GM18498 (cell line): ENCODE measurements around the gene TRAPPC3.

ENCODE experiments used
- ATAC-seq: cut with Tn5 transposase; IDR thresholded peaks from one replicate; pipeline ENCODE4 v1.9.1; 2021; ENCODE audit warnings: mild to moderate bottlenecking, moderate library complexity; ENCODE audit not compliant: unreplicated experiment

TRAPPC3 gene

DNA sequence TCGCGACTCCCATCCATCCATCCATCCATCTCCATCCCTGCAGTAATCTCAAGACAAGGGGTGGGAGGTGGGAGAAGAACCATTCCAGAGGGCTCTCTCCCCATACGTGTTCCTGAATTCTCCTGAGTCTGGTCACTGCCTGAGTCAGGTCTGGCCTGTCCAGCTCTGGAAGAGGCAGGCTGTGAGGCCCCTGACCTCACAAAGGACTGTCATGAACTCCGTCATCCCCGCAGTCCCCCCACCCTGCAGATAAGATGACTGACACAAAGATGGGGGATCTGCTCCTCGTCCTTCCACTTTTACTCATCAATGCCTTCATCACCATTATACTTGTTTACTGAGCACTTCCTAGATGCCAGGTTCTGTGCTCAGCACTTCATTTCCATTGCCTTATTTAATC lies 5.0 kb upstream of the TRAPPC3 start:
- no peak for ATAC-seq

GRCh38 chr1:36153476-36153875 lies 4.2 kb upstream of the TRAPPC3 start:
- ATAC-seq = no peak

DNA sequence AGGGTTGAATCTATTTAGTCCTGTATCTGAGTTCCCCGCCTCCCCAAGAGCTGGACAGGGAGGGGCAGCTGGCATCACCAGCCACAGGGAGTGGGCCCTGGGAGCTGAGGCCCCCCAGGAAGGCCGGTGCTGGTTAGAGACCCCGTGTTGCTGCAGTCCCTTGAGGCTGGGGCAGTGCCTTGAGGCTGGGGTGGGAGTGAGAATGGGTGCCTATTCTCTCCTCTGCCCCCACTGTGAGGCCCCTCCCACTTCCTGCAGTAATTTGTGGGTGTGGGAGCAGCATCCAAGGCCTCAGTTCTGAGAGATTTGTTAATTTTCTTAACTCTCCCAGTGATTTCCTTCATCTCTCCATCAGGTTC lies 2.5 kb upstream of the TRAPPC3 start:
- ATAC-seq = no peak

DNA sequence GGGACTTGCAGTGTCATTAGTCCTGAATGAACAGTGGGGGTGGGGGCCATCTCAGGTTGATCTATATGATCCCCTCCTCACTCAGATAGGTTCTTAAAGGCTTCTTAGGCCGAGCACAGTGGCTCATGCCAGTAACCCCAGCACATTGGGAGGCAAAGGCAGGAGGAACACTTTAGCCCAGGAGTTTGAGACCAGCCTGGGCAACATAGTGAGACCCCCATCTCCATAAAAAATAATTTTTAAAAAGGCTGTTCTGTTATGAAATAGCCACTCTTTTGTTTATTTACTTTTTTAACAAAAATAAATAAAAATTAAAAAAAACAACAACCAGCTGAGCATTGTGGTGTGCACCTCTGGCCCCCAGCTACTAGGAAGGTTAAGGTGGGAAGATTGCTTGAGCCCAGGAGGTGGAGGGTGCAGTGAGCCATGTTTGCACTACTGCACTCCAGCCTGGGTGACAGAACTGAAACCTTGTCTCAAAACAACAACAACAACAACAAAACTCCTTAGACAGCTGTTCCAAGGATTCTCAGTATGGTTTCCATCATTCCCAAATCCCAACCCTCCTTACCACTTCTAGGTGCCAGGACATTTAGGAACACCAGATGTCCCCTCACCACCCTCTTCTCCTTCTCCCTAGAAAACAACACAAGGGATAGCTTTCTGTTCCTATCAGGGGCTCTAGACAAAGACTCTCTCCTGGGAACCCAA lies 2.0 kb upstream of the TRAPPC3 start:
- no peak for ATAC-seq

DNA sequence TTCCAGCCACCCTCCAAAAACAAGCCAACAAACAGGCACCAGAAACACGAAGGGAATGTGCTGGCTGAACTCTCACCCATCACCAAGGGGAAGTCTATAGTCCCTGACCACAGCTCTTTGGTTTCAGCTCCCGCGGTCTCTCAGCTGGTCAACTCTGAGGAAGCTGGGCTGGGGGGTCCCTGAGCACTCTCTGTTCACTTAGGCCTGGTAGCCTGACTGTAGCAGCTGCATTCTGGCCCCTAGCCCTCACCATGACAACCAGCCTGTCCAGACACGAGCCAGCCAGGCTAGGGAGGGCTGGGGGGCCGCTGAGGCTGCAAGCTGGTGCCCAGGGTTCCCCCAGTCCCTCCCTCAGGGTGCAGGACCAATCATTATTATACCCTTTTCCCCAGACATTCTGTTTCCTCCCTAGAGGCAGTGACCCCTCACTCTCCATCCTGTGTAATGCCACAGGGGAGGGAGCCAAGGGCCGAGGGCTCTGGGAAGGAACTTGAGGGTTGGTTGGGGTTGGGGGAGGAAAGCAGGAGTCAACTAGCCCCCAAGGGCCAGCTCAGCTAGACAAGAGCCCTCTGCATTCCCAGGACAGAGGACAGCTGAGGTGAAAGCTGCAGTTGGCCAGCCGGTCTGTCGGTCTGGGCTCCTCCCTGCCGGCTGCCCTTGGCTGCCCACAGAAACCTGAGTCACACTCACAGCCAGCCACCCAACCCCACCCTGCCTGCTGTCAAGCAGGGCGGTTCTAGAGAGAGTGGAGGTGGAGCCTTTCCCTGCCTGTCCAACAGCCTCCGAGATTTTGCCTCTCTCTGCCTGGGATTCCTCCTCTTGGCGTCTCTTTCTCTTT lies 1.2 kb upstream of the TRAPPC3 start:
- ATAC-seq = peak; percentile 55

- no peak for ATAC-seq
Measured at GRCh38 chr1:36149973-36150295, 648 bp upstream of the TRAPPC3 start.

DNA sequence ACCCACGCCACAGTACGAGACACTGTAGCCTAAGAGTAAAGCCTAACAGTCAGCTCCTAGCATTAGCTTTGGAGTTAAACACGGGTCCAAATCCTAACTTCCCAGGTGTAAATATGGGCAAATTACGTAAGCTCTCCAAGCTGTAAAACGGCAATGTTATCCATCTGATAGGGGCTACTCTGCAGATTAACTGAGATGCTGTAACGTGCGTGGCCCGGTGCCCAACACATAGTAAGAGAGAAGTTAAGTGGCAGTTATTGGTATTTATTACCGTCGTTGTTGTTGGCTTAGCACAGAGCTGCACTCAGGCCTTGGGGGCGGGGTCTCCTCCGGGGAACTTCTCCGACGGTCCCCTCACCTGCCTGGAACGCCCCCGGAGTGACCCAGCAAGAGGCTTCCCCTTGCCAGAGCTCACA lies 457 bp downstream of the TRAPPC3 start:
- peak; percentile 0 for ATAC-seq

DNA sequence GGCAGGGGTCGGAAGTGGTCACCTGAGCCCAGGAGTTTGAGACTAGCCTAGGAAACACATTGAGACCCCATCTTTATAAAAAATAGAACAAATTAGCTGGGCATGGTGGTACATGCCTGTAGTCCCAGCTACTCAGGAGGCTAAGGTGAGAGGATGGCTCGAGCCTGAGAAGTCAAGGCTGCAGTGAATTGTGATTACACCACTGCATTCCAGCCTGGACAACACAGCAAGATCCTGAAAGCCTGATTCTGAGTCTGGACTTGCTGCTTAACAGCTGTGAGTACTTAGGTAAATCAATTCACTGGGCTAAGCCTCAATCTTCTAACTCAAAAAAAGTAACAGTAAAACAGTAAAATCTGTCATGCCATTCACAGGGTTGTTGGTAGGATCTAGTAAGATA lies 4.9 kb downstream of the TRAPPC3 start:
- no peak for ATAC-seq

GRCh38 chr1:36143424-36143823 lies 5.9 kb downstream of the TRAPPC3 start:
- no peak for ATAC-seq

- ATAC-seq = no peak
Measured at GRCh38 chr1:36142121-36142520, 7.2 kb downstream of the TRAPPC3 start.

GRCh38 chr1:36139521-36139920 lies 9.8 kb downstream of the TRAPPC3 start:
- no peak for ATAC-seq

GRCh38 chr1:36137776-36138175 lies 11.5 kb downstream of the TRAPPC3 start:
- no peak for ATAC-seq

GRCh38 chr1:36137226-36137625 lies 12.1 kb downstream of the TRAPPC3 start:
- no peak for ATAC-seq

DNA sequence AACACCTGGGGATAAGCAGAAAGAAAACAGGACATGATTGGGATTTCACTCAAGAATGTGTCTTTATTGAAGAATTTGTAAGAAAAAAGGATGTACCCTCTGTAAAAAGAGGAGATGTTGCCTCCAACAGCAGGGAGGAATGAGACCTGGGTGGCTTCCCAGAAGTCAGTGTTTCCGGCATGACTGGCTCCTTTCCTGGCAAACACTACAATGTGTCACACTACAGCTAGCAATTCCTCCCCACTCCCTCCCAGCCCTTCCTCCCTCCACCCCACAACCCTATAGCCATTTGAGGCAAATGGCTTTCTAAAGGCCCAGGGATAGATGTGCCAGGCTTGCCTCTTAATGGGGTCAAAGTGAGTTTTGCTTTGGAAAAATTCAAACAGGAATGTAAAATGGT lies 12.8 kb downstream of the TRAPPC3 start:
- no peak for ATAC-seq

DNA sequence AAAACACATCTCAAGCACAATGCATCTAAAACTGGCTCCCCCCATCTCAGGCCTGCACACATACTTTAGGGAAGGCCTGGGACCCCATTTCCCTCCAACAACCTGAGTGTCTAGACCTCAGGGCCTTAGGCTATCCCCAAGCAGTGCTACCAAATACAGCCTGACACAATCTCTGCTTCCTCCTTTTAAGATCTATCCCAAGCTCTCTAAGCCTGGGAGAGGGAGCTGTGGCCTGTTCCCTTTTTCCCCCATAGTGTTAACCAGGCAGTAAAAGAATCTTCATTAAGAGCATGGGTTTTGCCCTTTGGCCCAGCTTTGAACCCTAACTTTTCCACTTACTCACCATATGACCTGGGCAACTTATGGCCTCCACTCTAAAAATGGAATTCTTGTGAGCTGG lies 13.5 kb downstream of the TRAPPC3 start:
- no peak for ATAC-seq

DNA sequence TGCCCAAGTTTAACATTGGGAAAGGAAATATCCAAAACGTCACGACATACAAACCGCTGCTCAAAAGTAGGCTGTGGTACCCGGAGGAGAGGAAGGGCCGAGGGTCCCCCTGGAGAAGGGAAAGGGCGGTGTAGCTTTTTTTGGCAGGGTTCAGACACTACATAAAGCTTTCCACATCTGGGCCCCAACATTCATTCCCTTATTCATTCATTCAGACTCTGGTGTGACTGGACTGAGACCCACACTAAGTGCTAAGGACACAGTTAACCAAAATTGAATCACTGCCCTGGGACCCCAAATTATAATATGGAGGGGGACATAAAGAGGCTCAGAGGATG lies 14.0 kb downstream of the TRAPPC3 start:
- no peak for ATAC-seq

DNA sequence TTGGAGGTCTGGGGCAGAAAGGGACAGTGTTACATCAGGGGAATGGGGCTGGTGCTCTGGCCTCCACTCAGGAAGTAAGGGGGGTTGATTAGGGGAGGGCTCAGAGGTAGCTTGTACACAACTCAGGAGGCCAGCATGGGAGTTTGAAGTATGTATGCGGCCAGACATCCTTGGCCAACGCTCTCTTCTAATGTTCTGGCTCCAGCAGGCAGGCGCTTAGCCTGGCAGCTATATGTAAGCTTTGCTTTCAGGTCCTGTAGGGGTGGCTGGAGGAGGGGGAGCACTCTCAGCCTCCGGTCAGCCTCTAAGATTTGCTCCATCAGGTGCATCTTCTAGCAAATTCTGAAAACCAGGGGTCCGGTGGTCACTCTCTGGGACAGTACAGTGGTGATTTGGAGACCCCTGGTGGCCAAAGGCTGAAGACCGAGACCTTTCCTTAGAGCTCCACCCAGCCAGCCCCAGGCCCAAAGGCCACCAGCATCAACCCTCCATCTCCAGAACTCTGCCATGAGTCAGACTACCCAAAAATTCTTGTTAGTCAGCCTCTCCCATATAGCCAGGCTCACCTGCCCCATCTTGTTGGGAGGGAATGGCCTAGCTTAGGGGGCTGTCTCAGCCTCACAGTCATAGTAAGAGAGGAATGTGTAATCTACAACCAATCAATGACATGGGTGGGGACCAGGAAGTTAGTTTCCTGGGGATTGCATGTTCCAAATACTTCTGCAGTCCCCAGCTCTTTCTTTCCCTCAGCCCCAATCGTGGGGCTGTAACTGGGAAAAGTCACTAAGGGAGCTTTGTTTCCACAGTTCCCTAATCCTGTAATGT lies 14.6 kb downstream of the TRAPPC3 start:
- ATAC-seq = no peak

- no peak for ATAC-seq
Measured at GRCh38 chr1:36134031-36134430, 15.3 kb downstream of the TRAPPC3 start.

- ATAC-seq = no peak
Measured at GRCh38 chr1:36133484-36133883, 15.8 kb downstream of the TRAPPC3 start.

GRCh38 chr1:36132029-36132428 lies 17.3 kb downstream of the TRAPPC3 start:
- ATAC-seq = no peak

GRCh38 chr1:36128905-36129206 lies 20.4 kb downstream of the TRAPPC3 start:
- ATAC-seq = no peak
